ENCODE results near the gene TIAM1.
A peak's percentile ranks its signal among the peaks of the same experiment; 100 is the strongest.

The TIAM1 gene

DNA sequence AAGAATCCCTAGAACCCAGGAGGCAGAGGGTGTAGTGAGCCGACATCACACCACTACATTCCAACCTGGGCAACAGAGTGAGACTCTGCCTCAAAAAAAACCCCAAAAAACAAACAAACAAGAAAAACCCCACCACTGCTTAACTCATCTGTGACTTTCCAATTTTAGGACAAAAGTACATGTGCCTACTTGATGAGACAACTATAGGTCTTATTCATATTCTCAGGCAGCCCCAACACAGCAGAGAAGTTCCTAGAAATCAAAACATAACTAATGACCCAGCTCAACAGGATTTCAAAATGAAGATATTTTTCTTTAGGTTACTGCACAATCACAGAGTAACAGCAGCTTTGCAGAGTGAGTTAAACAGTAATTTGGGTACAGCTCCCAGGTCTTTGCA, 26.4 kb downstream of the TIAM1 start:
- no peaks in the 10 kb centered on the region for H3K4me1 ChIP-seq (ENCODE audit: control insufficient read depth, insufficient read depth, low read length)
- no peak overlapping the region for H3K9ac ChIP-seq (ENCODE audit: low read length)
- no peaks in the 10 kb centered on the region for H3K9me3 ChIP-seq (ENCODE audit: control insufficient read depth, low read length)
- H3K36me3 ChIP-seq (ENCODE audit: control insufficient read depth, insufficient read depth, low read length) = no peaks in the 10 kb centered on the region
- H3K27me3 ChIP-seq (ENCODE audit: control insufficient read depth, insufficient read depth, low read length) = no peaks in the 10 kb centered on the region
- H3K4me3 ChIP-seq (ENCODE audit: low read length) = no peak overlapping the region

GRCh38 chr21:31316488-31317169, 27.4 kb downstream of the TIAM1 start:
- Histone ChIP-seq H3K4me3 (ENCODE audit: low read length) (no peak overlapping the region), H3K36me3 (ENCODE audit: control insufficient read depth, insufficient read depth, low read length) (no peaks in the 10 kb centered on the region), H3K27me3 (ENCODE audit: control insufficient read depth, insufficient read depth, low read length) (no peaks in the 10 kb centered on the region), H3K9me3 (ENCODE audit: control insufficient read depth, low read length) (no peaks in the 10 kb centered on the region), H3K4me1 (ENCODE audit: control insufficient read depth, insufficient read depth, low read length) (no peaks in the 10 kb centered on the region), H3K9ac (ENCODE audit: low read length) (no peak overlapping the region)

- no peak overlapping the region for H3K9ac ChIP-seq (ENCODE audit: low read length)
- no peaks in the 10 kb centered on the region for H3K4me1 ChIP-seq (ENCODE audit: control insufficient read depth, insufficient read depth, low read length)
- H3K4me3 ChIP-seq (ENCODE audit: low read length) = no peak overlapping the region
- no peaks in the 10 kb centered on the region for H3K36me3 ChIP-seq (ENCODE audit: control insufficient read depth, insufficient read depth, low read length)
- H3K27me3 ChIP-seq (ENCODE audit: control insufficient read depth, insufficient read depth, low read length) = no peaks in the 10 kb centered on the region
- no peaks in the 10 kb centered on the region for H3K9me3 ChIP-seq (ENCODE audit: control insufficient read depth, low read length)
Measured at GRCh38 chr21:31316072-31316471, 28.0 kb downstream of the TIAM1 start.

DNA sequence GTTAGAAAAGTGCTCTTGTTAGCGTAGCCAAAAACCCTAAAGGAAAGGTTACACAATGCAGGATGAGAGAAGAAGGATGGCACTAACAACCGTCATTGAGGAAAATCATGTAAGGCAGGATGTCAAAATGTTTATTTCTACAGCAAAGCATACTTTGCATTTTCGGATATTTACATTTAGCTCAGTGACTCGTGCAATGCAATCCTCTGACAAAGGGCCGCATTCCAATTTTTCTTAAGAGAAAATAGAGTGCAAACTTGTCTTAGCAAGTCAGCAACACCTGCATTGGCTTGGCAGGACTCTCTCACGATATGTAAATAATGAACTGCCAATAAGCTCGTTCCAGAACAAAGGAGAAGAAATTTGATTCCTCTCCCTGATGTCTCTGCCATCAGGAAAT, 33.3 kb downstream of the TIAM1 start:
- Histone ChIP-seq H3K27me3 (ENCODE audit: control insufficient read depth, insufficient read depth, low read length) (no peaks in the 10 kb centered on the region), H3K4me3 (ENCODE audit: low read length) (no peak overlapping the region), H3K9ac (ENCODE audit: low read length) (no peak overlapping the region), H3K36me3 (ENCODE audit: control insufficient read depth, insufficient read depth, low read length) (no peaks in the 10 kb centered on the region), H3K9me3 (ENCODE audit: control insufficient read depth, low read length) (no peaks in the 10 kb centered on the region), H3K4me1 (ENCODE audit: control insufficient read depth, insufficient read depth, low read length) (no peaks in the 10 kb centered on the region)

DNA sequence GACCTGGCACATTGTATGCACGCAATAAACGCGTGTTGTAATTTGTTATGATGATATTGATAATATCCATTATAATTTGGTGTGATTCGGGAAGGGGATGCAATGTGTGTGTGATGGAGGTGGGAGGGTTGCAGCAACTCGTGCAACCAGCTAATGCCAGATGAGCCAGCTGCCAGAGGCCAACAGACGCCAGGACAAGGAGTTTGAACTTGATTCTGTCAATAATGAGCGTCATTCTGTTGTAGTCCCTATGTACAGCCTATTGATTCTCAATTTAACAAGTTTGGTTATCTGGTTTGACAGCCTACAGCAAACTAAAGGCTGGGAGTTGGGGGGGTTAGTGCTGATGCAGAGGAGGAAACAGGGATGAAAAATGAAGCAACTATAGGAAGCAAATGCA, 35.5 kb downstream of the TIAM1 start:
- Histone ChIP-seq H3K9ac (ENCODE audit: low read length) (no peak overlapping the region), H3K9me3 (ENCODE audit: control insufficient read depth, low read length) (no peaks in the 10 kb centered on the region)

DNA sequence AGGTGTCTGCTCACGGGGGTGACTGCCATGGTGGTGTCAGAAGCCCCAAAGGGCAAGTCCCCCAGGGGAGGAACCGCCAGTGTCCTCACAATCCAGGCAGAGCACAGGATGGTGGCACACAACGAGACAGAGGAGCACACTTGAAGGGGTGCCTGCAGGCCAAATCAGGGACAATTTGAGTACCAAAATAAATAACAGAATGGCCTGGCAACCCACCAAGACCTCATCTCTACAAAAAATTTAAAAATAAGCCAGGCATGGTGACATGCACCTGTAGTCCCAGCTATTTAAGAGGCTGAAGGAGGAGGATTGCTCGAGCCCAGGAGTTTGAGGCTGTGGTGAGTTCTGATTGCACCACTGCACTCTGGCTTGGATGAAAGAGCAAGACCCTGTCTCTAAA, 38.2 kb downstream of the TIAM1 start:
- Histone ChIP-seq H3K27me3 (ENCODE audit: control insufficient read depth, insufficient read depth, low read length) (no peaks in the 10 kb centered on the region), H3K4me3 (ENCODE audit: low read length) (no peak overlapping the region), H3K9ac (ENCODE audit: low read length) (no peak overlapping the region), H3K36me3 (ENCODE audit: control insufficient read depth, insufficient read depth, low read length) (no peaks in the 10 kb centered on the region), H3K9me3 (ENCODE audit: control insufficient read depth, low read length) (no peaks in the 10 kb centered on the region), H3K4me1 (ENCODE audit: control insufficient read depth, insufficient read depth, low read length) (peaks cover 6% of the 10 kb centered on the region)

More for the DNA sequence above, 35.5 kb downstream of the TIAM1 start:
- Histone ChIP-seq H3K36me3 (ENCODE audit: control insufficient read depth, insufficient read depth, low read length) (no peaks in the 10 kb centered on the region), H3K4me3 (ENCODE audit: low read length) (no peak overlapping the region), H3K27me3 (ENCODE audit: control insufficient read depth, insufficient read depth, low read length) (no peaks in the 10 kb centered on the region), H3K4me1 (ENCODE audit: control insufficient read depth, insufficient read depth, low read length) (no peaks in the 10 kb centered on the region)

- H3K36me3 ChIP-seq (ENCODE audit: control insufficient read depth, insufficient read depth, low read length) = no peaks in the 10 kb centered on the region
- peaks cover 32% of the 10 kb centered on the region for H3K4me1 ChIP-seq (ENCODE audit: control insufficient read depth, insufficient read depth, low read length)
- no peaks in the 10 kb centered on the region for H3K9me3 ChIP-seq (ENCODE audit: control insufficient read depth, low read length)
- no peak overlapping the region for H3K4me3 ChIP-seq (ENCODE audit: low read length)
- no peaks in the 10 kb centered on the region for H3K27me3 ChIP-seq (ENCODE audit: control insufficient read depth, insufficient read depth, low read length)
- peak overlapping the region; percentile 22 for H3K9ac ChIP-seq (ENCODE audit: low read length)
Measured at GRCh38 chr21:31299291-31300147, 44.5 kb downstream of the TIAM1 start.

DNA sequence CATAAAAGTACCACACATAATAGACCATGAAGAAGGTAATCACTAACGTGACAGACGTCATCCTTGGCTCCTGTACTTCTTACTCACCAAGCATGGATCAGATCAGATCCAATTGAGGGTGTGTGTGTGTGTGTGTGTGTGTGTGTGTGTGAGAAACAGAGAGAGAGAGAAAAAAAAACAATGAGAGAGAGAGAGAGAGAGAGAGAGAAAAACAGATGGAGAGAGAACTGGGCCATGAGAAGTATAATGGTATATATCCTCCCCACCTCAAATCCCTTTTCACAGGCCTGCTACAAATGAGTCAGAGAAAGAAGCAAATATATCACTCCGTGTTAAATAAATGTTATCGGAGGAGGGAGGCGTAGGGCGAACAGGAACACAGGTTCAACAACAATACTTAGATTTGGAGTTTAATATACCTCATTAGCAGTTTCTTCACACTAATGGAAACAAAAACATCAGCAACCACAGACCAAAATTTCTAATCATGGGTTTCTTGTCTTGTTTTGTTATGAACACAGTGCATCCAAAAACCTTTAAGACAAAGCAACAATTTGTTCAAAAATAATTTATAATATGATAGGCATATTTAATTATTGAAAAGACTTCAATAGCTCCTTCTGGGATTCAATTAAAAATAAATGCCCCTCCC, 45.3 kb downstream of the TIAM1 start:
- Histone ChIP-seq H3K27me3 (ENCODE audit: control insufficient read depth, insufficient read depth, low read length) (no peaks in the 10 kb centered on the region), H3K4me1 (ENCODE audit: control insufficient read depth, insufficient read depth, low read length) (peaks cover 39% of the 10 kb centered on the region), H3K36me3 (ENCODE audit: control insufficient read depth, insufficient read depth, low read length) (no peaks in the 10 kb centered on the region), H3K9ac (ENCODE audit: low read length) (peak overlapping the region; percentile 22), H3K9me3 (ENCODE audit: control insufficient read depth, low read length) (no peaks in the 10 kb centered on the region), H3K4me3 (ENCODE audit: low read length) (no peak overlapping the region)

DNA sequence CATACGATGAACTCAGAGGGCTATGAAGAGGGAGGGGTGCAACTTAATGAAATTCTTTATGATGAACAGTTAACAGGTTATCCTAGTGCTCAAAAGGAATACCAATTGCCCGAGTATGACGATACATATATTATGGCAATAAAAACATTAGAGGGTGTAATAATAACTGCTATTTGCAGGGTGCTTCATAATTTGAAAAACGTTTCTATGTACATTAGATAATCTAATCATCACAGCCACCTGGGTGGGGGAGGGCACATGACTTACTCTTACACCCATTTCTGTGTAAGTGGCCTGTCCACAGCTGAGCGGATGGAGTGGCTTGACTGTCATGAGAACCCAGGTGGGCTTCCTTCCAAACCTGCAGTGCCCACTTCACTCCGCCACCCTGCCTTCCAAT, 46.3 kb downstream of the TIAM1 start:
- H3K9ac ChIP-seq (ENCODE audit: low read length) = no peak overlapping the region
- H3K9me3 ChIP-seq (ENCODE audit: control insufficient read depth, low read length) = no peaks in the 10 kb centered on the region
- peaks cover 38% of the 10 kb centered on the region for H3K4me1 ChIP-seq (ENCODE audit: control insufficient read depth, insufficient read depth, low read length)
- no peak overlapping the region for H3K4me3 ChIP-seq (ENCODE audit: low read length)
- no peaks in the 10 kb centered on the region for H3K36me3 ChIP-seq (ENCODE audit: control insufficient read depth, insufficient read depth, low read length)
- no peaks in the 10 kb centered on the region for H3K27me3 ChIP-seq (ENCODE audit: control insufficient read depth, insufficient read depth, low read length)

- Histone ChIP-seq H3K36me3 (ENCODE audit: control insufficient read depth, insufficient read depth, low read length) (no peaks in the 10 kb centered on the region), H3K9me3 (ENCODE audit: control insufficient read depth, low read length) (no peaks in the 10 kb centered on the region), H3K4me3 (ENCODE audit: low read length) (no peak overlapping the region), H3K9ac (ENCODE audit: low read length) (no peak overlapping the region), H3K4me1 (ENCODE audit: control insufficient read depth, insufficient read depth, low read length) (peaks cover 38% of the 10 kb centered on the region), H3K27me3 (ENCODE audit: control insufficient read depth, insufficient read depth, low read length) (no peaks in the 10 kb centered on the region)
Measured at GRCh38 chr21:31295676-31296075, 48.4 kb downstream of the TIAM1 start.

DNA sequence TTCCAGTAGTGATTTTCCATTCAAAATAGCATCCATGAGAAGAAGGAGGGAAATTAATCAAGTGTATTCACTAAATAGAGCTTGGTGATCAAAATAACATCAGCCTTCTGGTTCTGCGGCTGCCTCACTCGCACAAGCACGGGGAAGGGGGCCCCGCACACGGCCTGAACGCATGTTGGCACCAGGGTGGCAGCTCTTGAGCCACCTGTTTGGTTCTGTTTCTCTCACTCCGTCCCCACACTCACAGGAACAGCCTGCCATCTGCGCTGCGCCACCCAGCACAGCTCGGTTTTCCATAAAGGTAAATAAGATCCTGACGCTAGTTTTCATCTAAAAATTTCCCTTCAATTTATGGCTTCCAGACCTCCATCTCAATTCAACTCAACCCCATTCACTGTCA, 49.4 kb downstream of the TIAM1 start:
- Histone ChIP-seq H3K36me3 (ENCODE audit: control insufficient read depth, insufficient read depth, low read length) (no peaks in the 10 kb centered on the region), H3K4me3 (ENCODE audit: low read length) (no peak overlapping the region), H3K27me3 (ENCODE audit: control insufficient read depth, insufficient read depth, low read length) (no peaks in the 10 kb centered on the region), H3K9me3 (ENCODE audit: control insufficient read depth, low read length) (no peaks in the 10 kb centered on the region), H3K4me1 (ENCODE audit: control insufficient read depth, insufficient read depth, low read length) (peaks cover 34% of the 10 kb centered on the region), H3K9ac (ENCODE audit: low read length) (no peak overlapping the region)

DNA sequence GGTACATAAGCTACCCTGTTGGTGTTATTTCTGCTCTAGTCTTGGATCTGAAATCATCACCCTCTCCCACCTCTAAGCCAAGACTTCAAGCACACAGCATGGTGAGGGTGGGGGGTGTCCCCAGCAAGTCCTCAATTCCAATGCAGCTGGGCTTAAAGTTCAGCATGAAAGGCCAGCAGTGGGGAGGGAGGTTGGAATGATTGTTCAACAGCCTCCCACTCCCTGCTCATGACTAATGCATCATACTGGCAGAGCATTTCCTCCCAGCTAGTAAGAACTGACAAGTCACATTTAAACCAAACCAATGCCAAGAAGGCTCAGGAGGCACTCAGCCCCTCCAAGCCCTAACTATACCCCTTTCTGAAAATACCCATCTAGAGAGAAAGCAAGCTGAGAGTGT, 50.1 kb downstream of the TIAM1 start:
- Histone ChIP-seq H3K4me1 (ENCODE audit: control insufficient read depth, insufficient read depth, low read length) (peaks cover 31% of the 10 kb centered on the region), H3K36me3 (ENCODE audit: control insufficient read depth, insufficient read depth, low read length) (no peaks in the 10 kb centered on the region), H3K9ac (ENCODE audit: low read length) (peak overlapping the region; percentile 37), H3K27me3 (ENCODE audit: control insufficient read depth, insufficient read depth, low read length) (no peaks in the 10 kb centered on the region), H3K9me3 (ENCODE audit: control insufficient read depth, low read length) (no peaks in the 10 kb centered on the region), H3K4me3 (ENCODE audit: low read length) (no peak overlapping the region)

Measured in mucosa of stomach (tissue), 1 donor.